Panc1 (cell line): ENCODE measurements around the gene ZNF354B. TPM values are rescaled to one million over a fixed set of nuclear protein-coding genes. Genes with fewer than 3 reads are reported as not detected.

Source experiments
- ATAC-seq: fragments of 200-7000 bp; cut with Tn5 transposase; 2 replicates; pipeline ENCODE4 v1.9.1; 2020; ENCODE audit warnings: mild to moderate bottlenecking, moderate library complexity
- BruUV-seq: library from RNA; stranded (reverse); fragments of 400-500 nt; replicated peaks from 2 replicates; lab custom pipeline; 2021; lab: Mats Ljungman, UMichigan
- CTCF ChIA-PET: fragments of 300-600 bp; sonication (Branson Sonifier 250); formaldehyde crosslinking; loops from one replicate; lab custom pipeline; 2022; ENCODE audit warnings: antibody characterized with exemption; lab: Charles Lee
- POLR2A ChIA-PET: fragments of 300-600 bp; sonication (Branson Sonifier 250); formaldehyde crosslinking; loops from one replicate; lab custom pipeline; 2022; ENCODE audit warnings: antibody characterized with exemption; lab: Charles Lee
- DNase-seq: peaks from one replicate; pipeline ENCODE4 v3.0.0-alpha.2; 2010; ENCODE audit warnings: low read depth, low spot score
- H3K27ac ChIP-seq: 2 replicates; pipeline ENCODE4 v1.5.1; 2011; ENCODE audit warnings: mild to moderate bottlenecking, low read length, inconsistent platforms
- H3K27me3 ChIP-seq: fragments of 200-500 bp; sonication (Bioruptor generic); 2 replicates; pipeline ENCODE4 v1.6.0; 2014; ENCODE audit warnings: low read length, inconsistent platforms; ENCODE audit not compliant: control insufficient read depth, insufficient read depth
- H3K36me3 ChIP-seq: fragments of 200-500 bp; sonication (Bioruptor generic); 2 replicates; pipeline ENCODE4 v1.5.1; 2014; ENCODE audit warnings: inconsistent platforms, mild to moderate bottlenecking, low read length, moderate library complexity; ENCODE audit not compliant: control insufficient read depth, insufficient read depth
- H3K4me1 ChIP-seq: 2 replicates; pipeline ENCODE4 v1.5.1; 2011; ENCODE audit warnings: inconsistent platforms, mild to moderate bottlenecking, low read length, moderate library complexity; ENCODE audit not compliant: control insufficient read depth, insufficient read depth
- H3K4me3 ChIP-seq, 2 experiments: 2 replicates each; pipeline ENCODE4 v1.5.1; 2011 to 2012; ENCODE audit warnings: low read depth in 2 of 2, low read length in 2 of 2, mild to moderate bottlenecking in 2 of 2, inconsistent platforms in 1 of 2, moderate library complexity in 1 of 2
- H3K9me3 ChIP-seq: fragments of 200-500 bp; sonication (Bioruptor generic); 2 replicates; pipeline ENCODE4 v1.5.1; 2014; ENCODE audit warnings: low read depth, mild to moderate bottlenecking, inconsistent platforms, low read length, moderate library complexity; ENCODE audit not compliant: control insufficient read depth, insufficient read depth
- POLR2AphosphoS5 ChIP-seq: IDR thresholded peaks from 2 replicates; pipeline ENCODE4 v1.6.1; 2012; ENCODE audit warnings: mild to moderate bottlenecking, low read depth, low read length, moderate library complexity
- SIN3A ChIP-seq: IDR thresholded peaks from 2 replicates; pipeline ENCODE4 v1.6.1; 2012; ENCODE audit warnings: low read depth, mild to moderate bottlenecking, low read length, moderate library complexity, borderline replicate concordance; ENCODE audit not compliant: insufficient read depth
- TCF7L2 ChIP-seq: IDR thresholded peaks from 2 replicates; pipeline ENCODE4 v1.6.1; 2011; ENCODE audit warnings: mild to moderate bottlenecking, low read depth, low read length, inconsistent platforms
- in situ Hi-C: cut with HindIII; loops from 2 replicates; pipeline ENCODE4 v1.10.0; 2016; ENCODE audit warnings: low sequenced_read_pairs, low pct_unique_long_range_greater_than_20kb
- intact Hi-C: fragments of 100-400 bp; cut with micrococcal nuclease; formaldehyde crosslinking; loops from one replicate; pipeline ENCODE4 v1.10.0; 2022; ENCODE audit not compliant: unreplicated experiment
- total RNA-seq: library from RNA; stranded (reverse); gene quantifications from one replicate; pipeline ENCODE4 v1.2.1, GENCODE V29; 2021; ENCODE audit not compliant: unreplicated experiment
- TF ChIP-seq, protein P1 (sequence below): fragments of 450-650 bp; IDR thresholded peaks from 2 replicates; pipeline ENCODE4 v1.5.1; 2017; ENCODE audit warnings: mild to moderate bottlenecking
- TF ChIP-seq, protein P2 (sequence below), 2 experiments: IDR thresholded peaks; 2 replicates each; pipeline ENCODE4 v1.6.1; 2011 to 2012; ENCODE audit warnings: low read depth in 2 of 2, control low read depth in 1 of 2, low read length in 1 of 2, mild to moderate bottlenecking in 1 of 2, moderate library complexity in 1 of 2; ENCODE audit not compliant: insufficient read depth in 1 of 2

Gene ZNF354B
- total RNA-seq, 1 experiment from 2014 or later: 33.0 TPM

DNA sequence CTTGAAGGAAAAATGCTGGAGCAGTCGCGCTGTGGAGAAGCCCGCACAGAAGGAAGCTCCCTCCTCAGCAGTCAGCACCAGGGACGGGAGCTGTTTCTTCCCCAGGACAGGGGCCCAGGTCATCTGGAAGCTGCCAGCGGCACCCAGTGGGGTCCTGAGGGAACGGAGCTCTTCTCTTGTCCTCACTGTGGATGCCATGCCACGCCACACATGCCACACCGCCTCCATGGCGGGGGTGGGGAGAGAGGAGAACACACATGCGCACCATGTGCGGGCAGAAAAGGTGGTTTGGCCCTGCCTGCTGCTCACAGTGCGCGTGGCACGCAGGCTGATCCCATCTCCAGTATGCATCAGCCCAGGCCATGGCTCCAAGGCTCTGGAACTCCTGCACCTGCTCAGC, 41.7 kb upstream of the ZNF354B start:
- in situ Hi-C loops: no loop called here
- no peak overlapping the region for H3K27ac ChIP-seq
- ChIA-PET CTCF (interaction anchor here (0.6 kb wide), 1 partner anchor 349 kb away, joined by 3 read pairs; no protein-coding TSS in a partner anchor), POLR2A (no interaction called here)
- no peaks in the 10 kb centered on the region for H3K9me3 ChIP-seq
- TF ChIP-seq, protein P1, sequence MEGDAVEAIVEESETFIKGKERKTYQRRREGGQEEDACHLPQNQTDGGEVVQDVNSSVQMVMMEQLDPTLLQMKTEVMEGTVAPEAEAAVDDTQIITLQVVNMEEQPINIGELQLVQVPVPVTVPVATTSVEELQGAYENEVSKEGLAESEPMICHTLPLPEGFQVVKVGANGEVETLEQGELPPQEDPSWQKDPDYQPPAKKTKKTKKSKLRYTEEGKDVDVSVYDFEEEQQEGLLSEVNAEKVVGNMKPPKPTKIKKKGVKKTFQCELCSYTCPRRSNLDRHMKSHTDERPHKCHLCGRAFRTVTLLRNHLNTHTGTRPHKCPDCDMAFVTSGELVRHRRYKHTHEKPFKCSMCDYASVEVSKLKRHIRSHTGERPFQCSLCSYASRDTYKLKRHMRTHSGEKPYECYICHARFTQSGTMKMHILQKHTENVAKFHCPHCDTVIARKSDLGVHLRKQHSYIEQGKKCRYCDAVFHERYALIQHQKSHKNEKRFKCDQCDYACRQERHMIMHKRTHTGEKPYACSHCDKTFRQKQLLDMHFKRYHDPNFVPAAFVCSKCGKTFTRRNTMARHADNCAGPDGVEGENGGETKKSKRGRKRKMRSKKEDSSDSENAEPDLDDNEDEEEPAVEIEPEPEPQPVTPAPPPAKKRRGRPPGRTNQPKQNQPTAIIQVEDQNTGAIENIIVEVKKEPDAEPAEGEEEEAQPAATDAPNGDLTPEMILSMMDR: peak; percentile 18; the same call in 1 of the 2 replicates
- TF ChIP-seq, protein P2, sequence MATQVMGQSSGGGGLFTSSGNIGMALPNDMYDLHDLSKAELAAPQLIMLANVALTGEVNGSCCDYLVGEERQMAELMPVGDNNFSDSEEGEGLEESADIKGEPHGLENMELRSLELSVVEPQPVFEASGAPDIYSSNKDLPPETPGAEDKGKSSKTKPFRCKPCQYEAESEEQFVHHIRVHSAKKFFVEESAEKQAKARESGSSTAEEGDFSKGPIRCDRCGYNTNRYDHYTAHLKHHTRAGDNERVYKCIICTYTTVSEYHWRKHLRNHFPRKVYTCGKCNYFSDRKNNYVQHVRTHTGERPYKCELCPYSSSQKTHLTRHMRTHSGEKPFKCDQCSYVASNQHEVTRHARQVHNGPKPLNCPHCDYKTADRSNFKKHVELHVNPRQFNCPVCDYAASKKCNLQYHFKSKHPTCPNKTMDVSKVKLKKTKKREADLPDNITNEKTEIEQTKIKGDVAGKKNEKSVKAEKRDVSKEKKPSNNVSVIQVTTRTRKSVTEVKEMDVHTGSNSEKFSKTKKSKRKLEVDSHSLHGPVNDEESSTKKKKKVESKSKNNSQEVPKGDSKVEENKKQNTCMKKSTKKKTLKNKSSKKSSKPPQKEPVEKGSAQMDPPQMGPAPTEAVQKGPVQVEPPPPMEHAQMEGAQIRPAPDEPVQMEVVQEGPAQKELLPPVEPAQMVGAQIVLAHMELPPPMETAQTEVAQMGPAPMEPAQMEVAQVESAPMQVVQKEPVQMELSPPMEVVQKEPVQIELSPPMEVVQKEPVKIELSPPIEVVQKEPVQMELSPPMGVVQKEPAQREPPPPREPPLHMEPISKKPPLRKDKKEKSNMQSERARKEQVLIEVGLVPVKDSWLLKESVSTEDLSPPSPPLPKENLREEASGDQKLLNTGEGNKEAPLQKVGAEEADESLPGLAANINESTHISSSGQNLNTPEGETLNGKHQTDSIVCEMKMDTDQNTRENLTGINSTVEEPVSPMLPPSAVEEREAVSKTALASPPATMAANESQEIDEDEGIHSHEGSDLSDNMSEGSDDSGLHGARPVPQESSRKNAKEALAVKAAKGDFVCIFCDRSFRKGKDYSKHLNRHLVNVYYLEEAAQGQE (IDR thresholded peaks at IDR 0.05; ENCODE audit: insufficient read depth in 1 of 2, low read depth in 2 of 2, low read length in 1 of 2): no peak
- intact Hi-C loops: no loop called here
- 0 out of 2 replicates have a peak, but pooled peaks have one; percentile 51 for ATAC-seq
- H3K4me3 ChIP-seq: no peak overlapping the region
- no peaks in the 10 kb centered on the region; the same call in 1 of the 2 replicates for H3K27me3 ChIP-seq
- H3K4me1 ChIP-seq: no peaks in the 10 kb centered on the region
- no peak for DNase-seq
- no TSS peak for BruUV-seq
- H3K36me3 ChIP-seq: no peaks in the 10 kb centered on the region

GRCh38 chr5:178820001-178820400, 39.8 kb upstream of the ZNF354B start:
- BruUV-seq: no TSS peak
- ChIA-PET CTCF (no interaction called here), POLR2A (no interaction called here)
- Histone ChIP-seq H3K27ac (no peak overlapping the region), H3K27me3 (no peaks in the 10 kb centered on the region; the same call in 1 of the 2 replicates), H3K4me1 (no peaks in the 10 kb centered on the region), H3K9me3 (no peaks in the 10 kb centered on the region), H3K4me3 (no peak overlapping the region), H3K36me3 (no peaks in the 10 kb centered on the region)
- TF ChIP-seq, protein P1: no peak
- TF ChIP-seq POLR2AphosphoS5 (no peak), SIN3A (no peak), TCF7L2 (no peak)
- TF ChIP-seq, protein P2 (IDR thresholded peaks at IDR 0.05; ENCODE audit: insufficient read depth in 1 of 2, low read depth in 2 of 2, low read length in 1 of 2): no peak
- in situ Hi-C loops: no loop called here
- DNase-seq (no peak), ATAC-seq (no peak)
- intact Hi-C loops: no loop called here
